ENCODE results near the gene COP1. TPM values are rescaled to one million over a fixed set of nuclear protein-coding genes. Genes with fewer than 3 reads are reported as not detected.
"Not testable (repeated sequence)": the region's sequence is repeated elsewhere in the genome, so short reads cannot be mapped to it uniquely, and the experiment has no call there.

The COP1 gene
- total RNA-seq, 1 donor from 2014 or later: 48.6 TPM

DNA sequence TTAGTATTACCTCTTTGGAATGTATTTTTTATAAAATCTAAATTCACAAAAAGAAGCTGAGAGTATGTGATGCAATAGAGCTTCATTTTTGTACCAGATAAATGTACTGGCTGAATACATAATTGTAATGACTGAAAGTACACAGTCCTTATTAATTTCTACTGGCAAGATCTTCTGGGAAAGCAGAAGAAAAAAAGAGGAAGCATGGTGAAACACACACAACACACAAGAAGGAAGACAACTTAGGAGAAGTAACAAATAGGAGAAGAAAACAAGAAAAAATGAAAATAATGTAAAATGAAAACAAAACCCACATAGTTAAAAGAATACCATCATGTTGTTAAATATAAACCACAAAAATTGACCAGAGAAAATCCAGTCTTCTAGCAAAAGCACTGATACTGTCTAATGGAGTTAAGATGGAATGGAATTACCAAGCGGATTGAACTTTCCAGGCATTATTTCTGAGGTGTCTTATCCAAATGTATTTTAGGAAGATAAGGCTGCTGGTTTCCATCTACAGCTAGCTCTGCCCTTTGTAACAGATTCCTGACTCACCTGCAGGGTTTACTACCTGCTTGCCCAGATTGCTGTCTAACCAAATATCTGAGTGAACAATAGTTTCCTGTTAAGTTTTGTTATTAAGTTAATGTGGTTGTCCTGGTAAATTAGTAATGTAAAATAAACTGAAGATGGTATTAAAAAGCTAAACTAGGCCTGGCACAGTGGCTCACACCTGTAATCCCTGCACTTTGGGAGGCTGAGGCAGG, 4.5 kb upstream of the COP1 start:
- DNase-seq: no peak
- H3K4me3 Mint-ChIP-seq: no peak overlapping the region
- peaks cover 3% of the 10 kb centered on the region for H3K4me1 Mint-ChIP-seq
- H3K27me3 Mint-ChIP-seq: peaks cover 8% of the 10 kb centered on the region
- H3K27ac Mint-ChIP-seq: no peak overlapping the region
- peaks cover 3% of the 10 kb centered on the region for H3K36me3 Mint-ChIP-seq (ENCODE audit: low read depth)
- intact Hi-C loops (cut with micrococcal nuclease): no loop called here
- no peaks in the 10 kb centered on the region for H3K9me3 Mint-ChIP-seq

DNA sequence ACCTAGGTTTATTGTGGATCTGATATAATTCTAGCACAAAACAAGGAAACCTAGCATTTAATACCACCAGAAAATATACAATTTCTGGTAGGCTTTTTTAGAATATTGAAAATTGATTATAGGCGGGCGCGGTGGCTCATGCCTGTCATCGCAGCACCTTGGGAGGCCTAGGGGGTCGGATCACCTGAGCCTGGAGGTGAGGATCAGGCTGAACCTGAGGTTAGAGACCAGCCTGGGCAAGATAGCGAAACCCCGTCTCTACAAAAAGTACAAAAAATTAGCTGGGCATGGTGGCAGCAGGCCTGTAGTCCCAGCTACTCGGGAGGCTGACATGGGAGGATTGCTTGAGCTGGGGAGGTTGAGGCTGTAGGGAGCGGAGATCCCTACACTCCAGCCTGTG, 948 bp upstream of the COP1 start:
- peaks cover 14% of the 10 kb centered on the region for H3K36me3 Mint-ChIP-seq (ENCODE audit: low read depth)
- DNase-seq: peak; percentile 64

DNA sequence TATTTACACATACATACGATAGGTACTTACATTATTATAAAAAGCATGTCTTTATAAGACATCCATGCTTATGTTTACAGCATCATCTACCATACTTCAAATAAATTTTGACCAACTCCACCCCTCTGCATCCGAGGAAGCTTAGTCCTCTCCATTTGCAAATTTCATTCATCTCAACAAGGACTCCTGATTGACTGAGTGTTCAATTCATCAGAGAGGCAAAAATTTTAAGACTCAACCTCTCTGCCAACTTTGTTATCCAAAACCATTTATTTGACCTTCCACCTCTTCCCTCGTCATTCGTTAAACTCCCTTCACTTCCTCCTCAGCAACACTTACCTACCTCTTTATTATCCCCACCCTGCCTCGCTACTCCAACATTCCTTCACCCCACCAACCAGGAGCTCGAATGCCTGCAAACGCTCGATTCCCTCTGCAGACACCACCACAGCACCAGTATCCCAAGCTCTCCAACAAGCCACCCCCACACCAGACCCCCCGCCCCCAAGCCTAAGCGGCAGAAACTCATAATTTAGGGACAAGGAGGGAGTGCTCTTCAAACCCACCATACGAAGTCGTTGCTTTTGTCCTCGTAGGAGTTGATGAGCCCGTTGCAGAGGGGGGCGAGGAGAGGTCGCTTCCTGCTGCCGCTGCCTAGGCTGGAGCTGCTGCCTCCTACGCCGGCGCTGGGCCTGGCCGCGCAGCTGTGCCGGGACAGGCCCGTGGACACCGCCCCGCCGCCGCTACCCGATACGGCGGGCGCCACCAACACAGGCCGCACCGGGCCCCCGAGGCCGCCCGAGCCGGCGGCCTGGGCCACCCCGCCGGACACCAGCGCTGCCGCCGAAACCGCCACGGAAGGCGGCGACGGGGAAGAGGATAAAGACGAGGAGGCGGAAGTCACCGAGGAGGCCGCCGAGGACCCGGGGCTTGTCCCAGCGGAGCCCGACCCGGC, 803 bp downstream of the COP1 start:
- H3K27me3 Mint-ChIP-seq: peaks cover 1% of the 10 kb centered on the region
- intact Hi-C loops (cut with micrococcal nuclease): loop anchor here (2.0 to 10.0 kb wide), 5 partner anchors 13 to 1207 kb away; partner anchors contain the start of genes CACYBP and KIAA0040
- peak overlapping the region; percentile 97 for H3K4me3 Mint-ChIP-seq
- H3K27ac Mint-ChIP-seq: peak overlapping the region; percentile 96
- peaks cover 16% of the 10 kb centered on the region for H3K36me3 Mint-ChIP-seq (ENCODE audit: low read depth)
- peaks cover 25% of the 10 kb centered on the region for H3K4me1 Mint-ChIP-seq
- no peak for DNase-seq
- no peaks in the 10 kb centered on the region for H3K9me3 Mint-ChIP-seq

More for the DNA sequence above, 948 bp upstream of the COP1 start:
- no peaks in the 10 kb centered on the region for H3K9me3 Mint-ChIP-seq
- peaks cover 20% of the 10 kb centered on the region for H3K4me1 Mint-ChIP-seq
- H3K27ac Mint-ChIP-seq: peak overlapping the region; percentile 97
- H3K27me3 Mint-ChIP-seq: peaks cover 1% of the 10 kb centered on the region
- intact Hi-C loops (cut with micrococcal nuclease): loop anchor here (5.0 to 10.0 kb wide), 2 partner anchors 93 to 1016 kb away; partner anchors contain the start of gene KIAA0040
- peak overlapping the region; percentile 97 for H3K4me3 Mint-ChIP-seq

DNA sequence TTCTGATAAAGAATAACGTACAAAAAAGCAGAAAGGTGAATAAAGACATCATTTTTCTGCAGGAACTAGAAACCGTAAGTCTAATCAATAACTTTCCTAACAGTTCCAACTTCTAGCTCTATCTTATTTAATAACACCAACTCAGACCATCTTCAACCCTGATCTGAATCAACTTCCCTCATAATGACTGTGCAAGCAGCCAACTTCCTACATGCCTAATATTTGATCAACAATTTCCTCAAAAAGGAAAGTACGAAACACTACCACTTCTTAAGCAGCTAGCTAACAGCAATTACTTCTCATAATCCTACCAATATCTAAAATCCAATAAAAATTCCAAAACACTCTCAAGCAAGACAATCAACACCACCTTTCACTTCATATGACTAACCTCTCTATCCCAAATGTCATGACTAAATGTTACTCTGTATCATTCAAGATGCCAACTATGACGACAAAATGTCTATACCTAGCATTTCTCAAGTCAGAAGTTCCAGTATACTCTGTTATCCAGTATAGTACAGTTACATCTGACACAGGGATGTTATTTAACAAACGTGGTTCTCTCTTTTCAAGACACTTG, 1.7 kb downstream of the COP1 start:
- Mint-ChIP-seq H3K4me3 (peak overlapping the region; percentile 97), H3K27ac (peak overlapping the region; percentile 96), H3K27me3 (peaks cover 1% of the 10 kb centered on the region), H3K36me3 (ENCODE audit: low read depth) (peaks cover 16% of the 10 kb centered on the region), H3K4me1 (peaks cover 25% of the 10 kb centered on the region), H3K9me3 (no peaks in the 10 kb centered on the region)
- no peak for DNase-seq
- intact Hi-C loops (cut with micrococcal nuclease): loop anchor here (1.0 to 10.0 kb wide), 5 partner anchors 27 to 1013 kb away; partner anchors contain the start of gene KIAA0040

DNA sequence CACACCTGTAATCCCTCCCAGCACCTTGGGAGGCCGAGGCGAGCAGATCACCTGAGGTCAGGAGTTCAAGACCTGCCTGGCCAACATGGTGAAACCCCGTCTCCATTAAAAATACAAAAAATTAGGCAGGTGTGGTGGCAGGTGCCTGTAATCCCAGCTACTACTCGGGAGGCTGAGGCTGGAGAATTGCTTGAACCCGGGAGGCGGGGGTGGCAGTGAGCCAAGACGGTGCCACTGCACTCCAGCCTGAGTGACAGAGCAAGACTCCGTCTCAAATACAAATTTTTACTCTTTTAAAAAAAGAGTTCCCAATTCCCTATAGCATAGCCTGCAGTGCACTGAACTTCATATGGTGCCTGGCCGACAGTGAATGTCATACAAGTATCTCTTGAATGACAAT, 2.4 kb downstream of the COP1 start:
- intact Hi-C loops (cut with micrococcal nuclease): loop anchor here (1.0 to 10.0 kb wide), 5 partner anchors 26 to 1012 kb away; partner anchors contain the start of gene KIAA0040
- peaks cover 25% of the 10 kb centered on the region for H3K4me1 Mint-ChIP-seq
- peaks cover 16% of the 10 kb centered on the region for H3K36me3 Mint-ChIP-seq (ENCODE audit: low read depth)
- H3K4me3 Mint-ChIP-seq: peak overlapping the region; percentile 97
- not testable (repeated sequence) for DNase-seq, H3K27me3 Mint-ChIP-seq, H3K9me3 Mint-ChIP-seq, H3K27ac Mint-ChIP-seq

DNA sequence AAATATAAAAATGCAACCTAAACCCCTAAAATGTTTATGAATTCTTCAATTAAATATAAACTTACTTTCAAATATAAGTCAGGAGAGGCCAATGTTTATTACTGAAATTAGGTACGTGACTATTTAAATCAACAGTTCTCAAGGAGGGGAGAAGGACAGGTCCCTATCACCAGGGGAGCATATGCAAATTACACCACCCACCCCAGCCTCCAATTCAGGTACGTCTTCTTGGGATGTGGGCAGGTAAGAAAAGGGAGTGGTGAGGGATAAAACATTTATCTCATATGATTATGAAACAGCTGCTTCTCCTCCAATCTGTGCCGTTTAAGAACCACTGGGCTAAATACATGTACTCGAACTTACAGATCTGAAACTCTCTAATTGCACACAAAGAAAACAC, 3.4 kb downstream of the COP1 start:
- H3K4me1 Mint-ChIP-seq: peaks cover 27% of the 10 kb centered on the region
- H3K36me3 Mint-ChIP-seq (ENCODE audit: low read depth): peaks cover 16% of the 10 kb centered on the region
- no peaks in the 10 kb centered on the region for H3K9me3 Mint-ChIP-seq
- no peak for DNase-seq
- no peak overlapping the region for H3K27ac Mint-ChIP-seq
- peaks cover 1% of the 10 kb centered on the region for H3K27me3 Mint-ChIP-seq
- H3K4me3 Mint-ChIP-seq: no peak overlapping the region
- intact Hi-C loops (cut with micrococcal nuclease): loop anchor here (2.0 to 10.0 kb wide), 2 partner anchors 25 to 89 kb away; no protein-coding TSS in a partner anchor

DNA sequence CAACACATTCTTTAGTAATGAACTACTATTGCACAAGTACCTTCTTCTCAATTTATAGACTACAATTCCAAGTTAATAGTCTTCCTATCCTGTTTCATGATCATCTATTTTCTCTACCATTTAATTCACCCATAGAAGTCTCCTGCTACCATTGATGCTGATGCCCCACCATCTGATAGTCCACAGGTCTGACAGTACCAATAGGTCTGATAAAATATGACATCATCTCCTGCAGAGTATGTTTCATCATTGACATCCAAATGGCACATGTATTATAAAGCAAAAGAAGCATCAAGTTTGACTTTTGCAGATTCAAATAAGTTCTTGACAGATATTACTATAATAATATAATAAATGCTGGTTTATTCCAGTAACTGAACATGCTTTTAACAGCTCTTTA, 5.5 kb downstream of the COP1 start:
- peak; percentile 8 for DNase-seq
- intact Hi-C loops (cut with micrococcal nuclease): loop anchor here (10.0 kb wide), 1 partner anchor 87 kb away; no protein-coding TSS in a partner anchor
- H3K9me3 Mint-ChIP-seq: no peaks in the 10 kb centered on the region
- H3K27me3 Mint-ChIP-seq: no peaks in the 10 kb centered on the region
- no peak overlapping the region for H3K27ac Mint-ChIP-seq
- no peak overlapping the region for H3K4me3 Mint-ChIP-seq
- H3K36me3 Mint-ChIP-seq (ENCODE audit: low read depth): peaks cover 20% of the 10 kb centered on the region
- peaks cover 35% of the 10 kb centered on the region for H3K4me1 Mint-ChIP-seq

DNA sequence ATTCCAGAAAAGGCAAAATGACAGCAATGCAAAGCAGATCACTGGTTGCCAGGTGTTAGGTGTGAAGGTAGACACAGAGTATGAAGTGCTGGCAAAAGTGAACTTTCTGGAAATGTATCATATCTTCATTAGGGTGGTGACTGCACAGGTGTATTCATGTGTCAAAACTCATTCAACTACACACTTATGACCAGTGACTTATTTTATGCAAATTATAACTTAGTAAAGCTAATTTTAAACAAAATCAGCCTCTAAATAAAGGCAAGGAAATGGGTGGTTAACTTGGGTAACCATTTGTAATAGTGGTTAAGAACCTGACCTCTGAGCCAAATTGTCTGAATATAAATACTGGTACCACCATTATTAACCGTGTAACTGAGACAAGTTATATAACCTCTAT, 7.4 kb downstream of the COP1 start:
- Mint-ChIP-seq H3K36me3 (ENCODE audit: low read depth) (peaks cover 14% of the 10 kb centered on the region), H3K27me3 (no peaks in the 10 kb centered on the region), H3K9me3 (no peaks in the 10 kb centered on the region), H3K27ac (no peak overlapping the region), H3K4me3 (no peak overlapping the region), H3K4me1 (peaks cover 28% of the 10 kb centered on the region)
- peak; percentile 23 for DNase-seq
- intact Hi-C loops (cut with micrococcal nuclease): loop anchor here (10.0 kb wide), 1 partner anchor 85 kb away; no protein-coding TSS in a partner anchor

DNA sequence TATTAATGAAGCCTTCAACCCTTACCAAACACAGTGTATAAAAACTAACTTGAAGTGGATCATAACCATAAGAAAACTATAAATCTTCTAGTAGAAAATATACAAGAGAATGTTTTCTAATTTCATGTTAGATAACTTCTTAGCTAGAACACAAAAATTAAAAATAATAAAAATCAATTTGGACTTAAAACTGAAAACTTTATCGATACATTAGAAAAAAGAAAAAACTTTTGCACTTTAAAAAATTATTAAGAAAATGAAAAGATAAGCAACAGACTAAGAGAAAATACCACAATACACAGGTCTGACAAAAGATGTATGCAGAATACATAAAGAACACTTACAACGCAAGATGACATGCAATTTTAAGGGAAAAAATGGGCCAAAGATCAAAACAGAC, 8.7 kb downstream of the COP1 start:
- Mint-ChIP-seq H3K4me3 (no peak overlapping the region), H3K9me3 (peaks cover 6% of the 10 kb centered on the region), H3K36me3 (ENCODE audit: low read depth) (peaks cover 12% of the 10 kb centered on the region), H3K27me3 (no peaks in the 10 kb centered on the region), H3K27ac (no peak overlapping the region), H3K4me1 (peaks cover 29% of the 10 kb centered on the region)
- no peak for DNase-seq
- intact Hi-C loops (cut with micrococcal nuclease): no loop called here

DNA sequence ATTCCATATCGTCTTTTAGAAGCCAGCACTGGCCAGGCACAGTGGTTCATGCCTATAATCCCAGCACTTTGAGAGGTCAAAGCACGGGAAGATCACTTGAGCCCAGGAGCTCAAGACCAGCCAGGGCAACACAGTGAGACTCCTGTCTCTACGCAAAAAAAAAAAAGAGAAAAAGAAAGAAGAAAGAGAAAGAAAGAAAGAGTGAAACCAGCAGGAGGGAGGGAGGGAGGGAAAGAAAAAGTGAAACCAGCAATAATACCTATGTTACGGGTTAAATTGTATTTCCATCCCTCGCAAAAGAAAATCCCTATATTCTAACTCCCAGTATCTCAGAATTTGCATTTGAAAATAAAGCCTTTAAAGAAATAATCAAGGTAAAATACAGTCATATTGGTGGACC, 10.4 kb downstream of the COP1 start:
- Mint-ChIP-seq H3K4me1 (peaks cover 38% of the 10 kb centered on the region), H3K36me3 (ENCODE audit: low read depth) (peaks cover 15% of the 10 kb centered on the region), H3K4me3 (peak overlapping the region; percentile 75), H3K9me3 (peaks cover 6% of the 10 kb centered on the region), H3K27me3 (no peaks in the 10 kb centered on the region), H3K27ac (no peak overlapping the region)
- intact Hi-C loops (cut with micrococcal nuclease): no loop called here
- no peak for DNase-seq

DNA sequence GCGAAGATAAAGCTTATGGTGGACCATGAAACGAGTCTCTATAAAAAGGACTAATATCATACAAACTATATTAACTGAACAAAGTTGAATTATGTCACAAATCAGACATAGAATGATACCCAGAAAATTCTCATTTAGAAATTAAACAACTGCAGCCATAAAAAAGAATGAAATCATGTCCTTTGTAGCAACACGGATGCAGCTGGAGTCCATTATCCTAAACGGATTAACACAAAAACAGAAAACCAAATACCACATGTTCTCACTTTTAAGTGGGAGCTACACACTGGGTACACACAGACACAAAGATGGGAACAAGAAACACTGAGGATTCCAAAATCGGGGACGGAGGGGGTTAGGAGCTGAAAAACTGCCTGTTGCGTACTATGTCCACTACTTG, 11.5 kb downstream of the COP1 start:
- H3K36me3 Mint-ChIP-seq (ENCODE audit: low read depth): peaks cover 14% of the 10 kb centered on the region
- DNase-seq: no peak
- no peaks in the 10 kb centered on the region for H3K27me3 Mint-ChIP-seq
- H3K4me1 Mint-ChIP-seq: peaks cover 37% of the 10 kb centered on the region
- peaks cover 6% of the 10 kb centered on the region for H3K9me3 Mint-ChIP-seq
- H3K4me3 Mint-ChIP-seq: no peak overlapping the region
- H3K27ac Mint-ChIP-seq: no peak overlapping the region
- intact Hi-C loops (cut with micrococcal nuclease): no loop called here

DNA sequence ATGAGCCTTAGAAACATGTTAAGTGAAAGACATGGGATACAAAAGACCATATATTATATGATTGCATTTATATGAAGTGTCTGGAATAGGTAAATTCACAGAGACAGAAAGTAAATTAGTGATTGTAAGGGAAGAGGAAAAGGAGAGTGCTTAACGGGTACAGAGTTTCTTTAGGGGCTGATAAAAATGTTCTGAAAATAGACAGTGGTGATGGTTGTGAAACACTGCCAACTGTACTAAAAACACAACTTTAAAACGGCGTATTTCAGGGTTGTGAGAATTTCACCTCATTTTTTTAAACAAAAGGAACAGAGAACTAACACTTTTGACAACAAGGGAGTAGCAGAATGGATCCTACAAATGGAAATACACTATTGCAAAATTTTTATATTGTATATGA, 13.4 kb downstream of the COP1 start:
- DNase-seq: no peak
- no peak overlapping the region for H3K27ac Mint-ChIP-seq
- H3K36me3 Mint-ChIP-seq (ENCODE audit: low read depth): peaks cover 14% of the 10 kb centered on the region
- H3K27me3 Mint-ChIP-seq: no peaks in the 10 kb centered on the region
- H3K4me3 Mint-ChIP-seq: no peak overlapping the region
- intact Hi-C loops (cut with micrococcal nuclease): loop anchor here (1.0 to 2.0 kb wide), 4 partner anchors 13 to 34 kb away; partner anchors contain the start of gene COP1
- peaks cover 39% of the 10 kb centered on the region for H3K4me1 Mint-ChIP-seq
- H3K9me3 Mint-ChIP-seq: peaks cover 6% of the 10 kb centered on the region

DNA sequence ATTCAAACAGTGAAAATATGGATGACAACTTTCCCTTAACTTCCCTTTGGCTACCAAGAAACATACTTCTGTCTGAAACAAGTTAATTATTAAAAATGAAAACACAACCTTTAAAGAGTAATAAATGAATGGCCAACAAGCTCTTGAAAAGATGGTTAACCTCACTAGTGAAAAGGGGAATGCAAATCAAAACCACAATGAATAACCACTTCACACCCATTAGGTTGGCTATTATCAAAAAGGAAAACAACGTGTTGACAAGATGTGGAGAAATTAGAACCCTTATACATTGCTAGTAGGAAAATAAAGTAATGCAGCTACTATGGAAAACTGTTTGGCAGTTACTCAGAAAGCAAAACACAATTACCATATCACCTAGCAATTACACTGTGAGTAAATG, 14.1 kb downstream of the COP1 start:
- H3K4me1 Mint-ChIP-seq: peaks cover 37% of the 10 kb centered on the region
- H3K27me3 Mint-ChIP-seq: no peaks in the 10 kb centered on the region
- no peak for DNase-seq
- peak overlapping the region; percentile 2 for H3K27ac Mint-ChIP-seq
- H3K4me3 Mint-ChIP-seq: no peak overlapping the region
- H3K9me3 Mint-ChIP-seq: peaks cover 6% of the 10 kb centered on the region
- intact Hi-C loops (cut with micrococcal nuclease): loop anchor here (1.0 to 2.0 kb wide), 4 partner anchors 14 to 34 kb away; partner anchors contain the start of gene COP1
- peaks cover 13% of the 10 kb centered on the region for H3K36me3 Mint-ChIP-seq (ENCODE audit: low read depth)

All from activated CD4-positive, alpha-beta T cell treated with anti-CD3 and anti-CD28 coated beads, Interleukin-2, amount 10 ng/mL, durations not matched to agents 24 days and 14 days (primary cell).